Regular cardiac myocyte (primary cell): ENCODE data around the gene CSTF3. TPM values are rescaled to one million over a fixed set of nuclear protein-coding genes. Genes with fewer than 3 reads are reported as not detected.

Source experiments
- total RNA-seq: library from RNA; depleted of rRNA; stranded (reverse); fragments of >200 nt; gene quantifications from 2 replicates; pipeline ENCODE4 v1.2.3, GENCODE V29; 2014

The CSTF3 gene
- total RNA-seq, result 19.7 and 34.3 TPM in 2 replicates

DNA sequence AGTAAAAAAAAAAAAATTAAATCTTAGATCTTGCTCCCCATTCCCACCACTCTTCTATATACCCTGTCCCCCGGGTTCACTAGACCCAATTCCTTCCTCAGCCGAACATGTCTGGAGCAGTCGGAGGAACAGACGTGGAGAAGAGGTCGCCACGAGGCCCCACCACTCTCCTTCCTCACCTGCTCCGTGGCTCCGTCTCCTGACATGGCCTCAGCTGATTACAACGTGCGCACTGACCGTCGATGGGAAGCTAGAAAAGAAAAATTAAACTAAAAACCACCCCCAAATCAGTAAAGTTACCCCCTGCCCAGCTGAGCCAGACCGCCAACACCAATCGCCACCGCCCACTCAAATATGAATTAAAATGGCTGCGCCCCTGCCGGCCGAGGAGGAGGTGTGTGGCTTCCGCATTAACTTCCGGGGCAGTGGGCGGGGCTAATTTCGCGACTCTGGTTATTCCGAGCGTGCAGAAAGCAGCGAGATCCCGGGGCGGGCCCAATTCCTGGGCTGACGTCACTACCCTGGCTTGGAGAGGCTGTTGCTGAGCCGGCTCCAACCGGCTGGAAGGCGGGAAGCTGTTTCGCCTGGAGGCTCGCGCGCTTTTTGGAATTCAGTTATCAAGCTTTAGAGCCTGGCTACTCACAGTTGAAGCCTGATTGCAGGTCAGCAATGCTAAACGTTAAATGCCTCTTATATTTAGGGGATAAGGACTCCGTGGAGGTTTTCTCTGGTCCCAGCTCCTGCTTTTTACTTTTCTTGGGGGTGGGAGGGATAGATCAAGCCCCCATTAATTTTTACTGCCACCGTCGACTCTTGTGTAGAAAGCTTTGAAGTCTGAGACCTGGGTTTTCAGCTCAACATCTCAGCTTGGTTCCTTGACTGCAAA, at the start of gene CSTF3:
CSTF3 (minus strand) TSS at position 361 of the 886 bp plus-strand sequence; CDS start at position 206, 155 bp downstream.

GRCh38 chr11:33039274-33040032, 121.8 kb downstream of the CSTF3 start, which contains the start of gene TCP11L1:
TCP11L1 (plus strand) TSS chr11:33039572; CDS start chr11:33043774, 4,202 bp downstream.

Other genes starting within 250 kb of the CSTF3 start
- gene DEPDC7, start 145.6 kb downstream of the CSTF3 start, total RNA-seq, result 5.1 and 5.8 TPM in 2 replicates
- gene TCP11L1, start 121.9 kb downstream of the CSTF3 start, total RNA-seq, result 24.8 and 27.0 TPM in 2 replicates
- gene HIPK3, start 95.9 kb upstream of the CSTF3 start, total RNA-seq, result 88.0 and 204 TPM in 2 replicates
- gene KIAA1549L, start 214.6 kb upstream of the CSTF3 start, total RNA-seq, result 2.0 and 3.5 TPM in 2 replicates